ENCODE measurements around the gene ERBB4.

Gene ERBB4

GRCh38 chr2:211944572-211944971, 594.0 kb downstream of the ERBB4 start:
- no peak overlapping the region for H3K4me3 ChIP-seq (ENCODE audit: low read depth, low read length)
- no peak for TF ChIP-seq CTCF (IDR thresholded peaks at IDR 0.05; ENCODE audit: borderline replicate concordance, insufficient read depth, low read depth, low read length)

GRCh38 chr2:211942153-211942552, 596.4 kb downstream of the ERBB4 start:
- no peak overlapping the region for H3K4me3 ChIP-seq (ENCODE audit: low read depth, low read length)
- TF ChIP-seq CTCF (IDR thresholded peaks at IDR 0.05; ENCODE audit: borderline replicate concordance, insufficient read depth, low read depth, low read length): no peak

GRCh38 chr2:211941216-211941747, 597.3 kb downstream of the ERBB4 start:
- no peak overlapping the region for H3K4me3 ChIP-seq (ENCODE audit: low read depth, low read length)
- TF ChIP-seq CTCF (IDR thresholded peaks at IDR 0.05; ENCODE audit: borderline replicate concordance, insufficient read depth, low read depth, low read length): no peak

GRCh38 chr2:211939177-211939576, 599.4 kb downstream of the ERBB4 start:
- no peak overlapping the region for H3K4me3 ChIP-seq (ENCODE audit: low read depth, low read length)
- TF ChIP-seq CTCF (IDR thresholded peaks at IDR 0.05; ENCODE audit: borderline replicate concordance, insufficient read depth, low read depth, low read length): no peak

GRCh38 chr2:211934811-211935210, 603.8 kb downstream of the ERBB4 start:
- H3K4me3 ChIP-seq (ENCODE audit: low read depth, low read length): no peak overlapping the region
- TF ChIP-seq CTCF (IDR thresholded peaks at IDR 0.05; ENCODE audit: borderline replicate concordance, insufficient read depth, low read depth, low read length): no peak

GRCh38 chr2:211931314-211931713, 607.3 kb downstream of the ERBB4 start:
- no peak for TF ChIP-seq CTCF (IDR thresholded peaks at IDR 0.05; ENCODE audit: borderline replicate concordance, insufficient read depth, low read depth, low read length)
- no peak overlapping the region for H3K4me3 ChIP-seq (ENCODE audit: low read depth, low read length)

GRCh38 chr2:211930331-211930730, 608.3 kb downstream of the ERBB4 start:
- H3K4me3 ChIP-seq (ENCODE audit: low read depth, low read length): no peak overlapping the region
- TF ChIP-seq CTCF (IDR thresholded peaks at IDR 0.05; ENCODE audit: borderline replicate concordance, insufficient read depth, low read depth, low read length): no peak
